IPS-NIHi11 (cell line): ENCODE measurements around the gene CDH12.
A peak's percentile ranks its signal among the peaks of the same experiment; 100 is the strongest.
"Not testable (repeated sequence)": the region's sequence is repeated elsewhere in the genome, so short reads cannot be mapped to it uniquely, and the experiment has no call there.

Source experiments
- DNase-seq: peaks from one replicate; pipeline ENCODE4 v3.0.0; 2012; ENCODE audit warnings: mixed read lengths, low spot score

The CDH12 gene

GRCh38 chr5:22460189-22460588 lies 393.0 kb downstream of the CDH12 start:
- no peak for DNase-seq

GRCh38 chr5:22432905-22433304 lies 420.2 kb downstream of the CDH12 start:
- DNase-seq, result no peak

GRCh38 chr5:22431840-22432239 lies 421.3 kb downstream of the CDH12 start:
- no peak for DNase-seq

- DNase-seq, result no peak
Observed at GRCh38 chr5:22431406-22431805, 421.7 kb downstream of the CDH12 start.

- no peak for DNase-seq
Observed at GRCh38 chr5:22411554-22412349, 441.4 kb downstream of the CDH12 start.

- DNase-seq, result no peak
Observed at GRCh38 chr5:22391956-22392355, 461.2 kb downstream of the CDH12 start.

GRCh38 chr5:22390888-22391287 lies 462.3 kb downstream of the CDH12 start:
- no peak for DNase-seq

GRCh38 chr5:22372826-22373660 lies 480.1 kb downstream of the CDH12 start:
- no peak for DNase-seq

- DNase-seq, result no peak
Observed at GRCh38 chr5:22372376-22372775, 480.8 kb downstream of the CDH12 start.

- DNase-seq, result no peak
Observed at GRCh38 chr5:22354956-22355355, 498.2 kb downstream of the CDH12 start.

- DNase-seq, result no peak
Observed at GRCh38 chr5:22352493-22352892, 500.7 kb downstream of the CDH12 start.

GRCh38 chr5:22351178-22351577 lies 502.0 kb downstream of the CDH12 start:
- DNase-seq, result no peak

GRCh38 chr5:22348027-22348426 lies 505.1 kb downstream of the CDH12 start:
- DNase-seq, result no peak

- no peak for DNase-seq
Observed at GRCh38 chr5:22344000-22344399, 509.1 kb downstream of the CDH12 start.

GRCh38 chr5:22341406-22341805 lies 511.7 kb downstream of the CDH12 start:
- DNase-seq, result no peak

GRCh38 chr5:22332949-22333348 lies 520.2 kb downstream of the CDH12 start:
- not testable (repeated sequence) for DNase-seq

GRCh38 chr5:22329683-22330082 lies 523.5 kb downstream of the CDH12 start:
- no peak for DNase-seq

- DNase-seq, result peak; percentile 41
Observed at GRCh38 chr5:22319798-22320197, 533.3 kb downstream of the CDH12 start.

GRCh38 chr5:22316294-22316693 lies 536.9 kb downstream of the CDH12 start:
- DNase-seq, result no peak

GRCh38 chr5:22315052-22315451 lies 538.1 kb downstream of the CDH12 start:
- DNase-seq, result not testable (repeated sequence)

- DNase-seq, result no peak
Observed at GRCh38 chr5:22314548-22314947, 538.6 kb downstream of the CDH12 start.

- no peak for DNase-seq
Observed at GRCh38 chr5:22306011-22306410, 547.1 kb downstream of the CDH12 start.

- no peak for DNase-seq
Observed at GRCh38 chr5:22295832-22296231, 557.3 kb downstream of the CDH12 start.
